GM19468 (cell line): Measurements from ENCODE around the gene KBTBD13.
"Not testable (repeated sequence)": the region's sequence is repeated elsewhere in the genome, so short reads cannot be mapped to it uniquely, and the experiment has no call there.

ENCODE experiments used
- ATAC-seq: cut with Tn5 transposase; IDR thresholded peaks from one replicate; pipeline ENCODE4 v1.9.1; 2021; ENCODE audit warnings: mild to moderate bottlenecking, moderate library complexity, moderate number of reproducible peaks; ENCODE audit not compliant: unreplicated experiment; ENCODE audit errors: extremely low read depth

The KBTBD13 gene

GRCh38 chr15:65076486-65077290, at the start of gene KBTBD13:
Gene KBTBD13 (plus strand): TSS chr15:65076746. CDS start chr15:65076816, 70 bp downstream.
- no peak for ATAC-seq

GRCh38 chr15:65026756-65027155, 49.8 kb upstream of the KBTBD13 start:
- no peak for ATAC-seq

- ATAC-seq, result no peak
Observed at GRCh38 chr15:65027593-65027992, 49.0 kb upstream of the KBTBD13 start.

- ATAC-seq, result no peak
Observed at GRCh38 chr15:65028338-65028737, 48.2 kb upstream of the KBTBD13 start.

GRCh38 chr15:65028921-65029735, 47.4 kb upstream of the KBTBD13 start, which contains the start of gene MTFMT:
Gene MTFMT (minus strand): TSS chr15:65029639. CDS start chr15:65029613, 26 bp downstream.
- ATAC-seq, result no peak

- ATAC-seq, result no peak
Observed at GRCh38 chr15:65029736-65030208, 46.8 kb upstream of the KBTBD13 start.

GRCh38 chr15:65032801-65033537, 43.6 kb upstream of the KBTBD13 start:
- no peak for ATAC-seq

- no peak for ATAC-seq
Observed at GRCh38 chr15:65033659-65034269, 42.8 kb upstream of the KBTBD13 start.

GRCh38 chr15:65034719-65035118, 41.8 kb upstream of the KBTBD13 start:
- no peak for ATAC-seq

- no peak for ATAC-seq
Observed at GRCh38 chr15:65037309-65037708, 39.2 kb upstream of the KBTBD13 start.

GRCh38 chr15:65038428-65038827, 38.1 kb upstream of the KBTBD13 start:
- ATAC-seq, result no peak

GRCh38 chr15:65038836-65039235, 37.7 kb upstream of the KBTBD13 start:
- ATAC-seq, result no peak

- ATAC-seq, result no peak
Observed at GRCh38 chr15:65040461-65040860, 36.1 kb upstream of the KBTBD13 start.

GRCh38 chr15:65041787-65042186, 34.8 kb upstream of the KBTBD13 start:
- no peak for ATAC-seq

GRCh38 chr15:65042776-65043327, 33.7 kb upstream of the KBTBD13 start:
- ATAC-seq, result no peak

- ATAC-seq, result not testable (repeated sequence)
Observed at GRCh38 chr15:65044218-65044617, 32.3 kb upstream of the KBTBD13 start.

- no peak for ATAC-seq
Observed at GRCh38 chr15:65044724-65045481, 31.6 kb upstream of the KBTBD13 start, which contains the start of gene SLC51B. Gene SLC51B (plus strand): TSS chr15:65045387. CDS start chr15:65050005, 4,618 bp downstream.

GRCh38 chr15:65048241-65048640, 28.3 kb upstream of the KBTBD13 start:
- no peak for ATAC-seq

- peak; percentile 71 for ATAC-seq
Observed at GRCh38 chr15:65049418-65049840, 27.1 kb upstream of the KBTBD13 start.
